Neural cell (in vitro differentiated cells): Measurements from ENCODE around the gene TRAPPC10.

Experiments used
- EP300 ChIP-seq: fragments of 450-650 bp; conservative IDR thresholded peaks from 2 replicates; pipeline ENCODE4 v1.6.1; 2014; ENCODE audit warnings: antibody characterized with exemption, mild to moderate bottlenecking, moderate library complexity; ENCODE audit not compliant: poor library complexity, severe bottlenecking
- EZH2 ChIP-seq: fragments of 200-600, 300-800 bp; shearing (Covaris generic), sonication (generic); IDR thresholded peaks from 2 replicates; pipeline ENCODE4 v1.6.1; 2014; ENCODE audit warnings: antibody characterized with exemption, low read length, borderline replicate concordance, mild to moderate bottlenecking; ENCODE audit not compliant: insufficient read depth, poor library complexity, severe bottlenecking
- POLR2AphosphoS5 ChIP-seq: IDR thresholded peaks from 2 replicates; pipeline ENCODE4 v1.6.1; 2012
- RAD21 ChIP-seq: fragments of 450-650 bp; conservative IDR thresholded peaks from 2 replicates; pipeline ENCODE4 v1.6.1; 2014; ENCODE audit warnings: antibody characterized with exemption, mild to moderate bottlenecking, moderate library complexity
- SMC3 ChIP-seq: fragments of 450-650 bp; conservative IDR thresholded peaks from 2 replicates; pipeline ENCODE4 v1.6.1; 2014; ENCODE audit warnings: antibody characterized with exemption, mild to moderate bottlenecking, moderate library complexity; ENCODE audit not compliant: poor library complexity
- TAF1 ChIP-seq: IDR thresholded peaks from 2 replicates; pipeline ENCODE4 v1.6.1; 2012; ENCODE audit warnings: low read depth
- TF ChIP-seq, protein P1 (sequence below): fragments of 450-650 bp; IDR thresholded peaks from 2 replicates; pipeline ENCODE4 v1.5.1; 2014; ENCODE audit warnings: antibody characterized with exemption, mild to moderate bottlenecking, moderate library complexity; ENCODE audit not compliant: poor library complexity, severe bottlenecking
- TF ChIP-seq, protein P2 (sequence below): IDR thresholded peaks from 2 replicates; pipeline ENCODE4 v1.6.1; 2012; ENCODE audit warnings: borderline replicate concordance

- TF ChIP-seq, protein P1, sequence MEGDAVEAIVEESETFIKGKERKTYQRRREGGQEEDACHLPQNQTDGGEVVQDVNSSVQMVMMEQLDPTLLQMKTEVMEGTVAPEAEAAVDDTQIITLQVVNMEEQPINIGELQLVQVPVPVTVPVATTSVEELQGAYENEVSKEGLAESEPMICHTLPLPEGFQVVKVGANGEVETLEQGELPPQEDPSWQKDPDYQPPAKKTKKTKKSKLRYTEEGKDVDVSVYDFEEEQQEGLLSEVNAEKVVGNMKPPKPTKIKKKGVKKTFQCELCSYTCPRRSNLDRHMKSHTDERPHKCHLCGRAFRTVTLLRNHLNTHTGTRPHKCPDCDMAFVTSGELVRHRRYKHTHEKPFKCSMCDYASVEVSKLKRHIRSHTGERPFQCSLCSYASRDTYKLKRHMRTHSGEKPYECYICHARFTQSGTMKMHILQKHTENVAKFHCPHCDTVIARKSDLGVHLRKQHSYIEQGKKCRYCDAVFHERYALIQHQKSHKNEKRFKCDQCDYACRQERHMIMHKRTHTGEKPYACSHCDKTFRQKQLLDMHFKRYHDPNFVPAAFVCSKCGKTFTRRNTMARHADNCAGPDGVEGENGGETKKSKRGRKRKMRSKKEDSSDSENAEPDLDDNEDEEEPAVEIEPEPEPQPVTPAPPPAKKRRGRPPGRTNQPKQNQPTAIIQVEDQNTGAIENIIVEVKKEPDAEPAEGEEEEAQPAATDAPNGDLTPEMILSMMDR: no peak
- TF ChIP-seq EZH2: no peak
- TF ChIP-seq EP300: no peak
- TF ChIP-seq RAD21: no peak
- TF ChIP-seq POLR2AphosphoS5: no peak
- TF ChIP-seq, protein P2, sequence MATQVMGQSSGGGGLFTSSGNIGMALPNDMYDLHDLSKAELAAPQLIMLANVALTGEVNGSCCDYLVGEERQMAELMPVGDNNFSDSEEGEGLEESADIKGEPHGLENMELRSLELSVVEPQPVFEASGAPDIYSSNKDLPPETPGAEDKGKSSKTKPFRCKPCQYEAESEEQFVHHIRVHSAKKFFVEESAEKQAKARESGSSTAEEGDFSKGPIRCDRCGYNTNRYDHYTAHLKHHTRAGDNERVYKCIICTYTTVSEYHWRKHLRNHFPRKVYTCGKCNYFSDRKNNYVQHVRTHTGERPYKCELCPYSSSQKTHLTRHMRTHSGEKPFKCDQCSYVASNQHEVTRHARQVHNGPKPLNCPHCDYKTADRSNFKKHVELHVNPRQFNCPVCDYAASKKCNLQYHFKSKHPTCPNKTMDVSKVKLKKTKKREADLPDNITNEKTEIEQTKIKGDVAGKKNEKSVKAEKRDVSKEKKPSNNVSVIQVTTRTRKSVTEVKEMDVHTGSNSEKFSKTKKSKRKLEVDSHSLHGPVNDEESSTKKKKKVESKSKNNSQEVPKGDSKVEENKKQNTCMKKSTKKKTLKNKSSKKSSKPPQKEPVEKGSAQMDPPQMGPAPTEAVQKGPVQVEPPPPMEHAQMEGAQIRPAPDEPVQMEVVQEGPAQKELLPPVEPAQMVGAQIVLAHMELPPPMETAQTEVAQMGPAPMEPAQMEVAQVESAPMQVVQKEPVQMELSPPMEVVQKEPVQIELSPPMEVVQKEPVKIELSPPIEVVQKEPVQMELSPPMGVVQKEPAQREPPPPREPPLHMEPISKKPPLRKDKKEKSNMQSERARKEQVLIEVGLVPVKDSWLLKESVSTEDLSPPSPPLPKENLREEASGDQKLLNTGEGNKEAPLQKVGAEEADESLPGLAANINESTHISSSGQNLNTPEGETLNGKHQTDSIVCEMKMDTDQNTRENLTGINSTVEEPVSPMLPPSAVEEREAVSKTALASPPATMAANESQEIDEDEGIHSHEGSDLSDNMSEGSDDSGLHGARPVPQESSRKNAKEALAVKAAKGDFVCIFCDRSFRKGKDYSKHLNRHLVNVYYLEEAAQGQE: no peak
- TF ChIP-seq SMC3: no peak
- TF ChIP-seq TAF1: no peak
Measured at GRCh38 chr21:43994646-43995045, 17.5 kb upstream of the TRAPPC10 start.
